Osteocyte (in vitro differentiated cells): ENCODE data around the gene FAM13A. TPM values are rescaled to one million over a fixed set of nuclear protein-coding genes. Genes with fewer than 3 reads are reported as not detected.
"Not testable (repeated sequence)": the region's sequence is repeated elsewhere in the genome, so short reads cannot be mapped to it uniquely, and the experiment has no call there.

Experiments
- DNase-seq: peaks from one replicate; pipeline ENCODE4 v3.0.0; 2021; ENCODE audit warnings: mixed read lengths; ENCODE audit not compliant: unreplicated experiment; ENCODE audit errors: extremely low spot score
- H3K27ac Mint-ChIP-seq: one replicate; pipeline ENCODE4 v1.8.0; 2021; ENCODE audit warnings: mild to moderate bottlenecking, mixed read lengths; ENCODE audit not compliant: unreplicated experiment
- H3K27me3 Mint-ChIP-seq: one replicate; pipeline ENCODE4 v1.8.0; 2021; ENCODE audit warnings: mixed read lengths; ENCODE audit not compliant: unreplicated experiment
- H3K36me3 Mint-ChIP-seq: one replicate; pipeline ENCODE4 v1.8.0; 2021; ENCODE audit warnings: mixed read lengths; ENCODE audit not compliant: unreplicated experiment
- H3K4me1 Mint-ChIP-seq: one replicate; pipeline ENCODE4 v1.8.0; 2021; ENCODE audit warnings: mixed read lengths; ENCODE audit not compliant: unreplicated experiment
- H3K4me3 Mint-ChIP-seq: one replicate; pipeline ENCODE4 v1.8.0; 2021; ENCODE audit warnings: mild to moderate bottlenecking, moderate library complexity, mixed read lengths; ENCODE audit not compliant: unreplicated experiment
- H3K9me3 Mint-ChIP-seq: one replicate; pipeline ENCODE4 v1.8.0; 2021; ENCODE audit warnings: mixed read lengths; ENCODE audit not compliant: unreplicated experiment
- total RNA-seq: library from RNA; stranded (reverse); gene quantifications from 2 replicates; pipeline ENCODE4 v1.2.1, GENCODE V29; 2021
- TF ChIP-seq, protein P1 (sequence below): fragments of 200-600 bp; sonication (generic); IDR thresholded peaks from 2 replicates; pipeline ENCODE4 v1.5.0; 2021; ENCODE audit warnings: antibody characterized with exemption, mild to moderate bottlenecking, moderate library complexity

Gene FAM13A
- total RNA-seq, 1 donor from 2014 or later = 18.5 TPM

DNA sequence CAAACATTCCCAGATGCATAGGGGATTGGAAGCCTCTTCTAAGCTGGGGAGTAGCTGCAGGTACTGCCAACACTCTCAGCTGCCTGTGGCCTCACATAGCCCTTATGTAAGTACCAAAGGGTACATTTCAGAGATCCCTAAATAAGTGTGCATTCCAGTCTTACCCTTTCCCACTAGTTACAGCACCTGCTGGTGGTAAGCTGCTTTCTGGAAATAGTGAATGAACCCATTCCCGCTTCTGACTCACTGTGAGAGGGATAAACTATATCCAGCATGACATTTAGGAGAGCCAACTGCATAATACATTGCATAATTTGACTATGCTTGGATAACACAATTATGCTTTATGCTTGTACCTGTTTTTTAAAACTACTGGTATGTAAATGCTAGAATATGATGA lies 149.0 kb downstream of the FAM13A start:
- no peak overlapping the region for H3K27ac Mint-ChIP-seq
- peaks cover 12% of the 10 kb centered on the region for H3K36me3 Mint-ChIP-seq
- DNase-seq = no peak
- H3K9me3 Mint-ChIP-seq = peaks cover 5% of the 10 kb centered on the region
- TF ChIP-seq, protein P1, sequence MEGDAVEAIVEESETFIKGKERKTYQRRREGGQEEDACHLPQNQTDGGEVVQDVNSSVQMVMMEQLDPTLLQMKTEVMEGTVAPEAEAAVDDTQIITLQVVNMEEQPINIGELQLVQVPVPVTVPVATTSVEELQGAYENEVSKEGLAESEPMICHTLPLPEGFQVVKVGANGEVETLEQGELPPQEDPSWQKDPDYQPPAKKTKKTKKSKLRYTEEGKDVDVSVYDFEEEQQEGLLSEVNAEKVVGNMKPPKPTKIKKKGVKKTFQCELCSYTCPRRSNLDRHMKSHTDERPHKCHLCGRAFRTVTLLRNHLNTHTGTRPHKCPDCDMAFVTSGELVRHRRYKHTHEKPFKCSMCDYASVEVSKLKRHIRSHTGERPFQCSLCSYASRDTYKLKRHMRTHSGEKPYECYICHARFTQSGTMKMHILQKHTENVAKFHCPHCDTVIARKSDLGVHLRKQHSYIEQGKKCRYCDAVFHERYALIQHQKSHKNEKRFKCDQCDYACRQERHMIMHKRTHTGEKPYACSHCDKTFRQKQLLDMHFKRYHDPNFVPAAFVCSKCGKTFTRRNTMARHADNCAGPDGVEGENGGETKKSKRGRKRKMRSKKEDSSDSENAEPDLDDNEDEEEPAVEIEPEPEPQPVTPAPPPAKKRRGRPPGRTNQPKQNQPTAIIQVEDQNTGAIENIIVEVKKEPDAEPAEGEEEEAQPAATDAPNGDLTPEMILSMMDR = no peak
- no peaks in the 10 kb centered on the region for H3K27me3 Mint-ChIP-seq
- no peaks in the 10 kb centered on the region for H3K4me1 Mint-ChIP-seq
- no peak overlapping the region for H3K4me3 Mint-ChIP-seq

DNA sequence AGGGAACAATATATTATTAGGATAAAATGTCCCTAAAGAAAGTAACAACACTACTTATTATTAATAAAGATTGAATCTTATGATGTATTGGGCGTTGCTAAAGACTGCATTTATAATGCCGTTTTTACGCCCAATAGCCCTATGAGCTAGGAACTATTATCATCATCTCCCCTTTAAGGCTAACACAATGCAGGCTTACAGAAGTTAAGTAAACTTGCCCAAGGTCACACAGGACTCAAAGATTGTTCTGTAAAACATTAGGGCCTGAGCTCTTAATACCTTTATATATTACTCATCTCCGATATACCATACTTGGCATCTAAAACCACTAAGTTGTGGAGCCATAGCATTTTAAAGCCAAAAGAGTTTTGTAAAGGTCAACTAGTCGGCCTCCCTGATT lies 149.5 kb downstream of the FAM13A start:
- H3K4me1 Mint-ChIP-seq = no peaks in the 10 kb centered on the region
- DNase-seq = no peak
- peaks cover 17% of the 10 kb centered on the region for H3K36me3 Mint-ChIP-seq
- H3K4me3 Mint-ChIP-seq = no peak overlapping the region
- TF ChIP-seq, protein P1 = no peak
- H3K27ac Mint-ChIP-seq = no peak overlapping the region
- peaks cover 9% of the 10 kb centered on the region for H3K9me3 Mint-ChIP-seq
- no peaks in the 10 kb centered on the region for H3K27me3 Mint-ChIP-seq

DNA sequence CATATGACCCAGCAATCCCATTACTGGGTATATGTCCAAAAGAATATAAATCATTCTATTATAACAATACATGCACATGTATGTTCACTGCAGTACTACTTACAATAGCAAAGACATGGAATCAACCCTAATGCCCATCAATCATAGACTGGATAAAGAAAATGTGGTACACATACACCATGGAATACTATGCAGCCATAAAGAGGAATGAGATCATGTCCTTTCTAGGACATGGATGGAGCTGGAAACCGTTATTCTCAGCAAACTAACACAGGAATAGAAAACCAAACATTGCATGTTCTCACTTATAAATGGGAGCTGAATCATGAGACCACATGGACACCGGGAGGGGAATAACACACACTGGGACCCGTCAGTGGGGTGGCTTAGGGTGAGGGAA lies 152.7 kb downstream of the FAM13A start:
- not testable (repeated sequence) for DNase-seq, H3K27me3 Mint-ChIP-seq, H3K4me1 Mint-ChIP-seq, H3K4me3 Mint-ChIP-seq, H3K27ac Mint-ChIP-seq
- Mint-ChIP-seq H3K9me3 (peaks cover 37% of the 10 kb centered on the region), H3K36me3 (peaks cover 42% of the 10 kb centered on the region)

DNA sequence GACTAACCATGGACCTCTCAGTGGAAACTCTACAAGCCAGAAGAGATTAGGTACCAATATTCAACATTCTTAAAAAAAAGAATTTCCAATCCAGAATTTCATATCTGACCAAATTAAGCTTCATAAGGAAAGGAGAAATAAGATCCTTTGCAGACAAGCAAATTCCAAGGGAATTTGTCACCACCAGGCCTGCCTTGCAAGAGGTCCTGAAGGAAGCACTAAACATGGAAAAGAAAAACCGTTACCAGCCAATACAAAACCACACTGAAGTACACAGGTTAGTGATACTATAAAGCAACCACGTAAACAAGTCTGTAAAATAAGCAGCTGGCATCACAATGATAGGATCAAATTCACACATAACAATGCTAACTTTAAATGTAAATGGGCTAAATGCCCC lies 156.6 kb downstream of the FAM13A start:
- no peak overlapping the region for H3K4me3 Mint-ChIP-seq
- no peak for DNase-seq
- H3K27ac Mint-ChIP-seq = no peak overlapping the region
- H3K27me3 Mint-ChIP-seq = no peaks in the 10 kb centered on the region
- H3K36me3 Mint-ChIP-seq = peaks cover 45% of the 10 kb centered on the region
- TF ChIP-seq, protein P1 = no peak
- H3K9me3 Mint-ChIP-seq = peaks cover 37% of the 10 kb centered on the region
- H3K4me1 Mint-ChIP-seq = no peaks in the 10 kb centered on the region

GRCh38 chr4:88897752-88898151 lies 159.2 kb downstream of the FAM13A start:
- no peak overlapping the region for H3K27ac Mint-ChIP-seq
- H3K36me3 Mint-ChIP-seq = peaks cover 34% of the 10 kb centered on the region
- TF ChIP-seq, protein P1 = no peak
- H3K4me3 Mint-ChIP-seq = no peak overlapping the region
- DNase-seq = no peak
- H3K4me1 Mint-ChIP-seq = peaks cover 2% of the 10 kb centered on the region
- H3K9me3 Mint-ChIP-seq = peaks cover 31% of the 10 kb centered on the region
- H3K27me3 Mint-ChIP-seq = no peaks in the 10 kb centered on the region

GRCh38 chr4:88897180-88897579 lies 159.8 kb downstream of the FAM13A start:
- Mint-ChIP-seq H3K27ac (no peak overlapping the region), H3K36me3 (peaks cover 29% of the 10 kb centered on the region), H3K4me1 (peaks cover 2% of the 10 kb centered on the region), H3K27me3 (no peaks in the 10 kb centered on the region), H3K9me3 (peaks cover 25% of the 10 kb centered on the region), H3K4me3 (no peak overlapping the region)
- TF ChIP-seq, protein P1 = no peak
- no peak for DNase-seq
